Large intestine (tissue), 3 donors: ENCODE results near the gene EID2. TPM values are rescaled to one million over a fixed set of nuclear protein-coding genes. Genes with fewer than 3 reads are reported as not detected.

Source experiments
- DNase-seq, 2 donors: peaks; one replicate each; pipeline versions ENCODE4 v3.0.0 to v3.0.0-alpha.2; 2013
- H3K27ac ChIP-seq: one replicate; pipeline ENCODE4 v1.5.1; 2013; ENCODE audit warnings: low read length
- H3K27me3 ChIP-seq: 2 replicates; pipeline ENCODE4 v1.6.1; 2013; ENCODE audit warnings: low read length; ENCODE audit not compliant: control insufficient read depth, insufficient read depth
- H3K36me3 ChIP-seq: 2 replicates; pipeline ENCODE4 v1.6.1; 2013; ENCODE audit warnings: low read length; ENCODE audit not compliant: control insufficient read depth, insufficient read depth
- H3K4me1 ChIP-seq: one replicate; pipeline ENCODE4 v1.6.1; 2013; ENCODE audit warnings: low read length; ENCODE audit not compliant: control insufficient read depth, insufficient read depth
- H3K4me3 ChIP-seq: one replicate; pipeline ENCODE4 v1.5.1; 2013; ENCODE audit warnings: low read length
- H3K9me3 ChIP-seq: one replicate; pipeline ENCODE4 v1.6.1; 2013; ENCODE audit warnings: mild to moderate bottlenecking, low read depth, low read length, moderate library complexity; ENCODE audit not compliant: control insufficient read depth
- WGBS: methylation state at CpG from one replicate; pipeline ENCODE4 v1.1.5; 2013; ENCODE audit warnings: low lambda C conversion rate; ENCODE audit not compliant: insufficient coverage; 5-methylcytosine and 5-hydroxymethylcytosine counted together
- polyA plus RNA-seq: library from polyadenylated mRNA; unstranded; fragments of 120-200 nt; gene quantifications from one replicate; pipeline ENCODE4 v1.2.1, GENCODE V29; 2013

The EID2 gene
- polyA plus RNA-seq, 1 donor: 11.2 TPM

- Histone ChIP-seq H3K27ac (no peak overlapping the region), H3K4me1 (no peaks in the 10 kb centered on the region), H3K36me3 (no peaks in the 10 kb centered on the region), H3K9me3 (no peaks in the 10 kb centered on the region), H3K27me3 (peaks cover 13% of the 10 kb centered on the region), H3K4me3 (no peak overlapping the region)
- no peak for DNase-seq
- 60% methylated on average over 1 of the region's 5 CpGs for WGBS
Observed at GRCh38 chr19:39557811-39558623, 18.1 kb upstream of the EID2 start.

- Histone ChIP-seq H3K27me3 (peaks cover 13% of the 10 kb centered on the region), H3K4me3 (no peak overlapping the region), H3K27ac (no peak overlapping the region), H3K4me1 (no peaks in the 10 kb centered on the region), H3K36me3 (no peaks in the 10 kb centered on the region), H3K9me3 (no peaks in the 10 kb centered on the region)
- no peak for DNase-seq
- no CpG with 5 or more reads among the region's 1 CpG for WGBS
Observed at GRCh38 chr19:39555883-39556282, 15.9 kb upstream of the EID2 start.

- H3K27me3 ChIP-seq: peaks cover 12% of the 10 kb centered on the region
- 80% methylated on average over 1 of the region's 4 CpGs for WGBS
- H3K4me1 ChIP-seq: no peaks in the 10 kb centered on the region
- H3K4me3 ChIP-seq: no peak overlapping the region
- no peaks in the 10 kb centered on the region for H3K9me3 ChIP-seq
- DNase-seq: no peak
- no peak overlapping the region for H3K27ac ChIP-seq
- H3K36me3 ChIP-seq: no peaks in the 10 kb centered on the region
Observed at GRCh38 chr19:39554701-39555311, 14.8 kb upstream of the EID2 start.

GRCh38 chr19:39553082-39553652 is 13.2 kb upstream of the EID2 start:
- Histone ChIP-seq H3K9me3 (no peaks in the 10 kb centered on the region), H3K4me3 (no peak overlapping the region), H3K36me3 (no peaks in the 10 kb centered on the region), H3K27ac (no peak overlapping the region), H3K4me1 (no peaks in the 10 kb centered on the region), H3K27me3 (peaks cover 3% of the 10 kb centered on the region)
- WGBS: no CpG with 5 or more reads among the region's 7 CpGs
- DNase-seq: no peak

- Histone ChIP-seq H3K4me3 (no peak overlapping the region), H3K4me1 (no peaks in the 10 kb centered on the region), H3K27ac (no peak overlapping the region), H3K9me3 (no peaks in the 10 kb centered on the region), H3K27me3 (peaks cover 3% of the 10 kb centered on the region), H3K36me3 (no peaks in the 10 kb centered on the region)
- 83% methylated on average over 1 of the region's 5 CpGs for WGBS
- no peak for DNase-seq
Observed at GRCh38 chr19:39550197-39550596, 10.2 kb upstream of the EID2 start.

GRCh38 chr19:39546599-39546998 is 6.6 kb upstream of the EID2 start:
- Histone ChIP-seq H3K4me1 (no peaks in the 10 kb centered on the region), H3K36me3 (no peaks in the 10 kb centered on the region), H3K27me3 (peaks cover 6% of the 10 kb centered on the region), H3K27ac (no peak overlapping the region), H3K9me3 (no peaks in the 10 kb centered on the region), H3K4me3 (no peak overlapping the region)
- no peak for DNase-seq
- WGBS: 57% methylated on average over 2 of the region's 8 CpGs

GRCh38 chr19:39544911-39545310 is 5.0 kb upstream of the EID2 start:
- Histone ChIP-seq H3K4me3 (no peak overlapping the region), H3K4me1 (peaks cover 3% of the 10 kb centered on the region), H3K27me3 (peaks cover 6% of the 10 kb centered on the region), H3K9me3 (no peaks in the 10 kb centered on the region), H3K27ac (no peak overlapping the region), H3K36me3 (no peaks in the 10 kb centered on the region)
- DNase-seq: no peak
- WGBS: no CpG with 5 or more reads among the region's 1 CpG

GRCh38 chr19:39544226-39544903 is 4.4 kb upstream of the EID2 start:
- DNase-seq: no peak
- H3K9me3 ChIP-seq: no peaks in the 10 kb centered on the region
- H3K36me3 ChIP-seq: no peaks in the 10 kb centered on the region
- H3K27me3 ChIP-seq: peaks cover 6% of the 10 kb centered on the region
- no peak overlapping the region for H3K27ac ChIP-seq
- no peak overlapping the region for H3K4me3 ChIP-seq
- no CpG with 5 or more reads among the region's 7 CpGs for WGBS
- peaks cover 3% of the 10 kb centered on the region for H3K4me1 ChIP-seq

GRCh38 chr19:39543477-39543857 is 3.5 kb upstream of the EID2 start:
- Histone ChIP-seq H3K27me3 (peaks cover 6% of the 10 kb centered on the region), H3K9me3 (no peaks in the 10 kb centered on the region), H3K4me3 (no peak overlapping the region), H3K4me1 (peaks cover 7% of the 10 kb centered on the region), H3K27ac (no peak overlapping the region), H3K36me3 (no peaks in the 10 kb centered on the region)
- no peak for DNase-seq
- no CpG with 5 or more reads among the region's 3 CpGs for WGBS

GRCh38 chr19:39542206-39542605 is 2.2 kb upstream of the EID2 start:
- DNase-seq: no peak
- Histone ChIP-seq H3K4me1 (peaks cover 8% of the 10 kb centered on the region), H3K9me3 (no peaks in the 10 kb centered on the region), H3K27ac (no peak overlapping the region), H3K27me3 (peaks cover 6% of the 10 kb centered on the region), H3K36me3 (no peaks in the 10 kb centered on the region), H3K4me3 (no peak overlapping the region)
- no CpG with 5 or more reads among the region's 2 CpGs for WGBS
